Breast epithelium (tissue), 3 donors: ENCODE measurements around the gene SRCAP.

Source experiments
- POLR2A ChIP-seq: fragments of 450-650 bp; IDR thresholded peaks from one replicate; pipeline ENCODE4 v1.6.1; 2016; ENCODE audit warnings: antibody characterized with exemption, mild to moderate bottlenecking, moderate library complexity
- POLR2AphosphoS5 ChIP-seq, 3 donors: sonication (generic); formaldehyde crosslinking; IDR thresholded peaks; one replicate each; pipeline ENCODE4 v1.6.1; 2017; ENCODE audit warnings: antibody characterized with exemption in 3 of 3
- TF ChIP-seq, protein P1 (sequence below), 3 donors: fragments of 450-650 bp; IDR thresholded peaks; one replicate each; pipeline ENCODE4 v1.5.1; 2016 to 2017; ENCODE audit warnings: antibody characterized with exemption in 3 of 3, mild to moderate bottlenecking in 3 of 3, moderate library complexity in 3 of 3

DNA sequence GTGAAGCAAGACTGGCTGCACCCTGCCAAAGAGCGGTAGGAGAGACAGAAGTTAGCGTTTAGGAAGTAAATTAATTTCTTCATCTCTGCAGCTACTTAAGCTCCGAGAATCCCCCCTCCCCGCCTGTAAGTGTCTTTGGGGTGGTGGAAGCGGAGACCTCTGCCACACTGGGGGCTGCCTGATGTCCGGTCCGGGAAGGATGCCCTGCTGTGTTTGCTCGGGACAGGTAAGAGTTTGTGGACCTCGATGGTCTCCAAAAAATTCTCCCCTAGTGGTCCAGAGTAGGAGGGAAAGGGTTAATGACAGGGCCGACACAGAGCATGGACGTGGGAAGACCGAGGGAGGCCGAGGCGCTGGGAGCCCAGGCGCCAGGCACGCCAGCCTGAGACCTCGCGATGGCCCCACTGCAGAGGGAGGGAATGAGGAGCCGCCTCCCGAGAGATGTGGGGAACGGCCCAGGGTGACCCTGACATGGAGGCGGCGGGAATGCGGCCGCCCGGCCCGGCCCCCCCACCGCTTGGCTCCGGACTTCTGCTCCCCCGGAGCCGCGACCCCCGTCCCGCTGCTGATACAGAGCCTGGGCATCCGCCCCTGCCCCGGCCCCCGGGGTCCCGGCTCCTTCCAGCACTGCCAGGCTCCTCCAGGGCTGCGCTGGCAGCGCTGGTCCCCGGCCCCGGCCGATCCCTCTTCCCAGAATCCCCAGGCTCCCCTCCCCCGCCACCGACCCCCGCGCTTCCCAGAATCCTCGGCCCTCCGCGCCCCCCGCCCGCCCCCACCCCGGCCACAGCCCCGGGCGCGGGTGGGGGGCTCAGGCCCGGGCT, 87.4 kb downstream of the SRCAP start:
- TF ChIP-seq, protein P1, sequence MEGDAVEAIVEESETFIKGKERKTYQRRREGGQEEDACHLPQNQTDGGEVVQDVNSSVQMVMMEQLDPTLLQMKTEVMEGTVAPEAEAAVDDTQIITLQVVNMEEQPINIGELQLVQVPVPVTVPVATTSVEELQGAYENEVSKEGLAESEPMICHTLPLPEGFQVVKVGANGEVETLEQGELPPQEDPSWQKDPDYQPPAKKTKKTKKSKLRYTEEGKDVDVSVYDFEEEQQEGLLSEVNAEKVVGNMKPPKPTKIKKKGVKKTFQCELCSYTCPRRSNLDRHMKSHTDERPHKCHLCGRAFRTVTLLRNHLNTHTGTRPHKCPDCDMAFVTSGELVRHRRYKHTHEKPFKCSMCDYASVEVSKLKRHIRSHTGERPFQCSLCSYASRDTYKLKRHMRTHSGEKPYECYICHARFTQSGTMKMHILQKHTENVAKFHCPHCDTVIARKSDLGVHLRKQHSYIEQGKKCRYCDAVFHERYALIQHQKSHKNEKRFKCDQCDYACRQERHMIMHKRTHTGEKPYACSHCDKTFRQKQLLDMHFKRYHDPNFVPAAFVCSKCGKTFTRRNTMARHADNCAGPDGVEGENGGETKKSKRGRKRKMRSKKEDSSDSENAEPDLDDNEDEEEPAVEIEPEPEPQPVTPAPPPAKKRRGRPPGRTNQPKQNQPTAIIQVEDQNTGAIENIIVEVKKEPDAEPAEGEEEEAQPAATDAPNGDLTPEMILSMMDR (IDR thresholded peaks at IDR 0.05), result no peak
- TF ChIP-seq POLR2A, result no peak
- TF ChIP-seq POLR2AphosphoS5 (IDR thresholded peaks at IDR 0.05), result no peak
